H1 (cell line): Measurements from ENCODE around the gene GALR1. TPM values are rescaled to one million over a fixed set of nuclear protein-coding genes. Genes with fewer than 3 reads are reported as not detected.

Source experiments
- E2F6 ChIP-seq: IDR thresholded peaks from 2 replicates; pipeline ENCODE4 v1.6.1; 2012; ENCODE audit warnings: inconsistent platforms
- POU5F1 ChIP-seq: IDR thresholded peaks from 2 replicates; pipeline ENCODE4 v1.6.1; 2011; ENCODE audit warnings: low read depth, mild to moderate bottlenecking, low read length, moderate library complexity
- SIRT6 ChIP-seq: IDR thresholded peaks from one replicate; pipeline ENCODE4 v1.7.1; 2012; ENCODE audit warnings: low read length, inconsistent platforms
- YY1 ChIP-seq: IDR thresholded peaks from 2 replicates; pipeline ENCODE4 v1.6.1; 2011; ENCODE audit warnings: low read depth, mild to moderate bottlenecking, low read length
- polyA plus RNA-seq, 7 experiments: library from polyadenylated mRNA; depleted of rRNA in 3 of 7; stranded (reverse) in 5 of 7; unstranded in 2 of 7; fragments of >200 nt in 5 of 7; fragments of 200-250 nt in 2 of 7; gene quantifications; 1 replicate in 5 of 7; 2 replicates in 1 of 7; 4 replicates in 1 of 7; pipeline versions ENCODE4 v1.2.1 to v1.2.3, GENCODE V29; 2011 to 2013; ENCODE audit warnings: missing spikeins in 2 of 7, mixed read lengths in 2 of 7
- total RNA-seq: library from RNA; stranded (reverse); fragmentation: NEBNext Ultra II Directional; extraction: Animal tissue kit (Norgen Biotek cat#: 25700); gene quantifications from 2 replicates; pipeline ENCODE4 v1.2.1, GENCODE V29; 2021

GALR1 gene
- total and polyA plus RNA-seq, 2 of the 8 experiments (the other 6 are each of a cell fraction or from before 2014, with no cell fraction given): 0.09 to 1.6 TPM

GRCh38 chr18:77223221-77223639, 26.4 kb upstream of the GALR1 start (continued):
- TF ChIP-seq POU5F1: no peak
- TF ChIP-seq YY1: no peak
- no peak for TF ChIP-seq E2F6
- TF ChIP-seq SIRT6: no peak
- TF ChIP-seq, all 59 proteins: peak for 0
